ENCODE measurements around the gene XPO4.
"Not testable (repeated sequence)": the region's sequence is repeated elsewhere in the genome, so short reads cannot be mapped to it uniquely, and the experiment has no call there.

The XPO4 gene

GRCh38 chr13:20870829-20871228, 31.7 kb downstream of the XPO4 start:
- no peak overlapping the region for H3K4me3 Mint-ChIP-seq

GRCh38 chr13:20869540-20869939, 33.0 kb downstream of the XPO4 start:
- Mint-ChIP-seq H3K4me3 (no peak overlapping the region), H3K4me1 (ENCODE audit: low read depth) (peaks cover under 1% of the 10 kb centered on the region), H3K27me3 (ENCODE audit: low read depth) (no peaks in the 10 kb centered on the region), H3K36me3 (ENCODE audit: low read depth) (peaks cover 3% of the 10 kb centered on the region), H3K9me3 (no peaks in the 10 kb centered on the region), H3K27ac (no peak overlapping the region)
- no peak for DNase-seq (ENCODE audit: low spot score)

More at GRCh38 chr13:20870829-20871228, 31.7 kb downstream of the XPO4 start:
- peaks cover 3% of the 10 kb centered on the region for H3K36me3 Mint-ChIP-seq (ENCODE audit: low read depth)
- DNase-seq (ENCODE audit: low spot score), result no peak
- no peaks in the 10 kb centered on the region for H3K27me3 Mint-ChIP-seq (ENCODE audit: low read depth)
- H3K4me1 Mint-ChIP-seq (ENCODE audit: low read depth), result peaks cover 3% of the 10 kb centered on the region
- H3K9me3 Mint-ChIP-seq, result no peaks in the 10 kb centered on the region
- H3K27ac Mint-ChIP-seq, result no peak overlapping the region

- no peaks in the 10 kb centered on the region for H3K9me3 Mint-ChIP-seq
- H3K36me3 Mint-ChIP-seq (ENCODE audit: low read depth), result peaks cover 7% of the 10 kb centered on the region
- no peak overlapping the region for H3K27ac Mint-ChIP-seq
- H3K4me1 Mint-ChIP-seq (ENCODE audit: low read depth), result peaks cover 3% of the 10 kb centered on the region
- H3K4me3 Mint-ChIP-seq, result no peak overlapping the region
- DNase-seq (ENCODE audit: low spot score), result no peak
- no peaks in the 10 kb centered on the region for H3K27me3 Mint-ChIP-seq (ENCODE audit: low read depth)
Measured at GRCh38 chr13:20867408-20867807, 35.1 kb downstream of the XPO4 start.

GRCh38 chr13:20861666-20862065, 40.9 kb downstream of the XPO4 start:
- H3K9me3 Mint-ChIP-seq; H3K27ac Mint-ChIP-seq; H3K27me3 Mint-ChIP-seq (ENCODE audit: low read depth); DNase-seq (ENCODE audit: low spot score); H3K4me3 Mint-ChIP-seq; H3K4me1 Mint-ChIP-seq (ENCODE audit: low read depth): not testable (repeated sequence)
- peaks cover 16% of the 10 kb centered on the region for H3K36me3 Mint-ChIP-seq (ENCODE audit: low read depth)

- no peak overlapping the region for H3K4me3 Mint-ChIP-seq
- no peaks in the 10 kb centered on the region for H3K27me3 Mint-ChIP-seq (ENCODE audit: low read depth)
- H3K27ac Mint-ChIP-seq, result no peak overlapping the region
- H3K36me3 Mint-ChIP-seq (ENCODE audit: low read depth), result peaks cover 16% of the 10 kb centered on the region
- H3K4me1 Mint-ChIP-seq (ENCODE audit: low read depth), result peaks cover 3% of the 10 kb centered on the region
- H3K9me3 Mint-ChIP-seq, result no peaks in the 10 kb centered on the region
- DNase-seq (ENCODE audit: low spot score), result no peak
Measured at GRCh38 chr13:20860844-20861243, 41.7 kb downstream of the XPO4 start.

GRCh38 chr13:20856650-20857049, 45.9 kb downstream of the XPO4 start:
- H3K4me1 Mint-ChIP-seq (ENCODE audit: low read depth), result no peaks in the 10 kb centered on the region
- peaks cover 13% of the 10 kb centered on the region for H3K36me3 Mint-ChIP-seq (ENCODE audit: low read depth)
- no peak overlapping the region for H3K27ac Mint-ChIP-seq
- H3K9me3 Mint-ChIP-seq, result no peaks in the 10 kb centered on the region
- H3K27me3 Mint-ChIP-seq (ENCODE audit: low read depth), result no peaks in the 10 kb centered on the region
- no peak for DNase-seq (ENCODE audit: low spot score)
- H3K4me3 Mint-ChIP-seq, result no peak overlapping the region

GRCh38 chr13:20851844-20852402, 50.6 kb downstream of the XPO4 start:
- Mint-ChIP-seq H3K36me3 (ENCODE audit: low read depth) (peaks cover 11% of the 10 kb centered on the region), H3K27ac (no peak overlapping the region), H3K27me3 (ENCODE audit: low read depth) (no peaks in the 10 kb centered on the region), H3K4me3 (no peak overlapping the region), H3K9me3 (no peaks in the 10 kb centered on the region), H3K4me1 (ENCODE audit: low read depth) (no peaks in the 10 kb centered on the region)
- DNase-seq (ENCODE audit: low spot score), result no peak

- Mint-ChIP-seq H3K27me3 (ENCODE audit: low read depth) (no peaks in the 10 kb centered on the region), H3K27ac (no peak overlapping the region), H3K9me3 (no peaks in the 10 kb centered on the region), H3K4me3 (no peak overlapping the region), H3K36me3 (ENCODE audit: low read depth) (peaks cover 7% of the 10 kb centered on the region), H3K4me1 (ENCODE audit: low read depth) (no peaks in the 10 kb centered on the region)
- no peak for DNase-seq (ENCODE audit: low spot score)
Measured at GRCh38 chr13:20848944-20849343, 53.6 kb downstream of the XPO4 start.

GRCh38 chr13:20848203-20848602, 54.3 kb downstream of the XPO4 start:
- no peak overlapping the region for H3K4me3 Mint-ChIP-seq
- no peak for DNase-seq (ENCODE audit: low spot score)
- H3K27ac Mint-ChIP-seq, result no peak overlapping the region
- H3K9me3 Mint-ChIP-seq, result no peaks in the 10 kb centered on the region
- peaks cover 9% of the 10 kb centered on the region for H3K36me3 Mint-ChIP-seq (ENCODE audit: low read depth)
- H3K4me1 Mint-ChIP-seq (ENCODE audit: low read depth), result no peaks in the 10 kb centered on the region
- no peaks in the 10 kb centered on the region for H3K27me3 Mint-ChIP-seq (ENCODE audit: low read depth)

- Mint-ChIP-seq H3K27me3 (ENCODE audit: low read depth) (no peaks in the 10 kb centered on the region), H3K4me1 (ENCODE audit: low read depth) (no peaks in the 10 kb centered on the region), H3K9me3 (no peaks in the 10 kb centered on the region), H3K4me3 (no peak overlapping the region), H3K27ac (no peak overlapping the region), H3K36me3 (ENCODE audit: low read depth) (peaks cover 9% of the 10 kb centered on the region)
- DNase-seq (ENCODE audit: low spot score), result no peak
Measured at GRCh38 chr13:20847296-20847695, 55.2 kb downstream of the XPO4 start.

GRCh38 chr13:20843166-20843565, 59.4 kb downstream of the XPO4 start:
- H3K27me3 Mint-ChIP-seq (ENCODE audit: low read depth), result no peaks in the 10 kb centered on the region
- no peak overlapping the region for H3K27ac Mint-ChIP-seq
- no peaks in the 10 kb centered on the region for H3K9me3 Mint-ChIP-seq
- no peak for DNase-seq (ENCODE audit: low spot score)
- no peak overlapping the region for H3K4me3 Mint-ChIP-seq
- H3K36me3 Mint-ChIP-seq (ENCODE audit: low read depth), result peaks cover 18% of the 10 kb centered on the region
- peaks cover 3% of the 10 kb centered on the region for H3K4me1 Mint-ChIP-seq (ENCODE audit: low read depth)

GRCh38 chr13:20840568-20840967, 62.0 kb downstream of the XPO4 start:
- H3K4me1 Mint-ChIP-seq (ENCODE audit: low read depth), result peaks cover 7% of the 10 kb centered on the region
- peaks cover 32% of the 10 kb centered on the region for H3K36me3 Mint-ChIP-seq (ENCODE audit: low read depth)
- no peaks in the 10 kb centered on the region for H3K9me3 Mint-ChIP-seq
- H3K27ac Mint-ChIP-seq, result no peak overlapping the region
- no peaks in the 10 kb centered on the region for H3K27me3 Mint-ChIP-seq (ENCODE audit: low read depth)
- H3K4me3 Mint-ChIP-seq, result no peak overlapping the region
- DNase-seq (ENCODE audit: low spot score), result no peak

- peaks cover 22% of the 10 kb centered on the region for H3K36me3 Mint-ChIP-seq (ENCODE audit: low read depth)
Measured at GRCh38 chr13:20833900-20834679, 68.5 kb downstream of the XPO4 start.

GRCh38 chr13:20832861-20833260, 69.7 kb downstream of the XPO4 start:
- H3K36me3 Mint-ChIP-seq (ENCODE audit: low read depth), result peaks cover 21% of the 10 kb centered on the region
- H3K4me3 Mint-ChIP-seq, result no peak overlapping the region
- peaks cover 15% of the 10 kb centered on the region for H3K4me1 Mint-ChIP-seq (ENCODE audit: low read depth)
- DNase-seq (ENCODE audit: low spot score), result no peak
- H3K27me3 Mint-ChIP-seq (ENCODE audit: low read depth), result no peaks in the 10 kb centered on the region
- H3K27ac Mint-ChIP-seq, result no peak overlapping the region
- no peaks in the 10 kb centered on the region for H3K9me3 Mint-ChIP-seq

More at GRCh38 chr13:20833900-20834679, 68.5 kb downstream of the XPO4 start:
- DNase-seq (ENCODE audit: low spot score), result no peak
- no peaks in the 10 kb centered on the region for H3K9me3 Mint-ChIP-seq
- no peaks in the 10 kb centered on the region for H3K27me3 Mint-ChIP-seq (ENCODE audit: low read depth)
- no peak overlapping the region for H3K27ac Mint-ChIP-seq
- peaks cover 6% of the 10 kb centered on the region for H3K4me1 Mint-ChIP-seq (ENCODE audit: low read depth)
- H3K4me3 Mint-ChIP-seq, result no peak overlapping the region
